Cardiac muscle cell (in vitro differentiated cells and primary cell): ENCODE results near the gene COX6A1. TPM values are rescaled to one million over a fixed set of nuclear protein-coding genes. Genes with fewer than 3 reads are reported as not detected.
A peak's percentile ranks its signal among the peaks of the same experiment; 100 is the strongest.
"Not testable (repeated sequence)": the region's sequence is repeated elsewhere in the genome, so short reads cannot be mapped to it uniquely, and the experiment has no call there.

Source experiments
- DNase-seq, 2 donors: peaks; one replicate each; pipeline versions ENCODE4 v3.0.0 to v3.0.0-alpha.2; 2010 to 2017; ENCODE audit warnings: low read depth in 1 of 2, low spot score in 1 of 2
- H3K27ac ChIP-seq: fragments of 200-600 bp; sonication (generic); 2 replicates; pipeline ENCODE4 v1.5.1; 2016
- H3K27me3 ChIP-seq: fragments of 200-600 bp; sonication (generic); 2 replicates; pipeline ENCODE4 v1.6.0; 2016; ENCODE audit warnings: control low read depth
- H3K36me3 ChIP-seq: fragments of 200-600 bp; sonication (generic); 2 replicates; pipeline ENCODE4 v1.5.1; 2016; ENCODE audit warnings: control low read depth
- H3K4me1 ChIP-seq: fragments of 200-600 bp; sonication (generic); 2 replicates; pipeline ENCODE4 v1.8.1; 2017; ENCODE audit warnings: low read depth, mild to moderate bottlenecking, mixed run types
- H3K4me3 ChIP-seq: fragments of 200-600 bp; sonication (generic); 2 replicates; pipeline ENCODE4 v1.5.1; 2016; ENCODE audit warnings: mild to moderate bottlenecking
- H3K9me3 ChIP-seq: fragments of 200-600 bp; sonication (generic); 2 replicates; pipeline ENCODE4 v1.5.1; 2017; ENCODE audit warnings: low read depth, mild to moderate bottlenecking, control low read depth
- CTCF ChIP-seq: IDR thresholded peaks from 2 replicates; pipeline ENCODE4 v1.5.1; 2012; ENCODE audit warnings: low read depth, mild to moderate bottlenecking, low read length
- polyA plus RNA-seq: library from polyadenylated mRNA; unstranded; fragments of >200 nt; fragmentation: Nextera tagmentation; extraction: Ambion mirVana; gene quantifications from 2 replicates; pipeline ENCODE4 v1.2.1, GENCODE V29; 2016
- total RNA-seq: library from RNA; depleted of rRNA; stranded (reverse); fragments of >200 nt; gene quantifications from 2 replicates; pipeline ENCODE4 v1.2.3, GENCODE V29; 2016

COX6A1 gene
- total and polyA plus RNA-seq, 2 experiments from 2014 or later = 759 to 1,511 TPM

DNA sequence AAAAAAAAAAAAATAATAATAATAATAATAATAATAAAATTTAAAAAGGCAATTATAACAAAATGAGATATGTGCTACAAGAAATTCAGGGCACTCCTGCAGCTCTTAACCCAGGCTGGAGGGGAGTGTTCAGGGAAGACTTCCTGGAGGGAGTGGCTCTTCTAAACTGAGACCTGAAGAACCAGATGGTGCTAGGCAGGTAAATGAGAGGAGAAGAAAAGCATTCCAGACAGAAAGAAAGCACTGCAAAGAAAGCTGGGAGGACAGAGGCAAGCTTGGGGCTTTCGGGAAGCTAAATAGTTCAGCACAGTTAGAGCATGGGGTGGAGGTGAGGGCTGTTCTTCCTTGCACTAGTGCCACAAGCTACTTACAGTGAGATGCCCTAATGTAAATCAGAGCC, 41.5 kb downstream of the COX6A1 start:
- no peaks in the 10 kb centered on the region for H3K27me3 ChIP-seq
- H3K36me3 ChIP-seq = no peaks in the 10 kb centered on the region
- no peaks in the 10 kb centered on the region for H3K9me3 ChIP-seq
- H3K27ac ChIP-seq = no peak overlapping the region
- TF ChIP-seq CTCF = no peak
- H3K4me3 ChIP-seq = no peak overlapping the region
- H3K4me1 ChIP-seq = no peaks in the 10 kb centered on the region
- DNase-seq = no peak

GRCh38 chr12:120480211-120480610, 42.3 kb downstream of the COX6A1 start:
- no peaks in the 10 kb centered on the region for H3K36me3 ChIP-seq
- H3K27ac ChIP-seq = no peak overlapping the region
- no peak for DNase-seq
- no peak overlapping the region for H3K4me3 ChIP-seq
- TF ChIP-seq CTCF = no peak
- H3K4me1 ChIP-seq = no peaks in the 10 kb centered on the region
- H3K27me3 ChIP-seq = no peaks in the 10 kb centered on the region
- no peaks in the 10 kb centered on the region for H3K9me3 ChIP-seq

DNA sequence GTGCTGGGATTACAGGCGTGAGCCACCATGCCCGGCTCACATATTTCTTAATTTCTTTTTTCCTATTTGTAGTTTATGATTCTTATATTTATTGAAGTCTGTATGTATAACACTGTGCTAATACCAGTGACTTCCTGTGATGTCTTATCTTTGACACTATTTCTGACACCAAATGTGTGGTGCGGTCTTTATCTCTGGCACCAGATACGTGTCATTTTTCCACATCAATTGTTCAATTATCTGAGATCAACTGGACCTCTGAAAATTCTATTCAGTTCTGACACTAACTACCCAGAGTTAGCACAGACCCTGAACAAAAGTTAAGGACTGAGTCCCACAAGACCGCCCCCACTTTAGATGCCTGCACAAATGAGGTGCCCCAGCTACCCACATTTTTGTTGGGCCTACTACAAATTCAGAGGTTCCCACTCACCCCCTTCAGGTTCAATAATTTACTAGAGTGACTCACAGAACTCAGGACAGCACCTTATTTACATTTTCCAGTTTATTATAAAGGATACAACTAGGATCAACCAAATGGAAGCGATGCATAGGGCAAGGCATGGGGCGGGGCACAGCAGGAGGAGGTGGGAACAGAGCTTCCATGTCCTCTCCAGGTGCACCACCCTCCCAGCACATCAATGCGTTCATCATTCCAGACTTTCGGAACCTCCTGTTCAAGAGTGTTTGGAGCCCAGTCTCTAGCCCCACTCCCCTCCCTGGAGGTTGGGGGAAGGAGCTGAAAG, 43.3 kb downstream of the COX6A1 start:
- Histone ChIP-seq H3K27me3 (no peaks in the 10 kb centered on the region), H3K27ac (no peak overlapping the region), H3K36me3 (no peaks in the 10 kb centered on the region), H3K4me1 (no peaks in the 10 kb centered on the region), H3K9me3 (no peaks in the 10 kb centered on the region), H3K4me3 (no peak overlapping the region)
- TF ChIP-seq CTCF = no peak
- DNase-seq = no peak

DNA sequence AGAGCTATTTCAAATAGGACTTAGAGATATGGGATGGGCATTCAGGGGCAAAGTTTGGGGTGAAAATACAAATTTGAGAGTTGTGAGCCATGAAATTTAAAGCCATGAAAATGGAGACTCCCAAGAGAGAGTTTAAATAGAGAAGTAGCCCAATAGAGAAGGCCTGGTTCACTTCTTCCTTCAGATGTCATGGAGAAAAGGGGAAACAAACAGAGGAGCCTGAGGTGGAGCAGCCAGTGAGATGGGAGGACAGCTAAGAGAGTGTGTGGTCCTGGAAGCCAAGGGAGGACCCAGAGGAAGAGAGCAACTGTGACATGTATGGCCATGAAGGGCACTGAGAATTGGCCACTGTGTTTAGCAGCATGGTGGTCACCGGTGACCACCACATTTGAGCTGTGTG, 45.7 kb downstream of the COX6A1 start:
- H3K4me1 ChIP-seq = peaks cover 4% of the 10 kb centered on the region
- no peak overlapping the region for H3K27ac ChIP-seq
- no peaks in the 10 kb centered on the region for H3K9me3 ChIP-seq
- no peaks in the 10 kb centered on the region for H3K27me3 ChIP-seq
- no peak for TF ChIP-seq CTCF
- H3K4me3 ChIP-seq = no peak overlapping the region
- H3K36me3 ChIP-seq = no peaks in the 10 kb centered on the region
- no peak for DNase-seq

DNA sequence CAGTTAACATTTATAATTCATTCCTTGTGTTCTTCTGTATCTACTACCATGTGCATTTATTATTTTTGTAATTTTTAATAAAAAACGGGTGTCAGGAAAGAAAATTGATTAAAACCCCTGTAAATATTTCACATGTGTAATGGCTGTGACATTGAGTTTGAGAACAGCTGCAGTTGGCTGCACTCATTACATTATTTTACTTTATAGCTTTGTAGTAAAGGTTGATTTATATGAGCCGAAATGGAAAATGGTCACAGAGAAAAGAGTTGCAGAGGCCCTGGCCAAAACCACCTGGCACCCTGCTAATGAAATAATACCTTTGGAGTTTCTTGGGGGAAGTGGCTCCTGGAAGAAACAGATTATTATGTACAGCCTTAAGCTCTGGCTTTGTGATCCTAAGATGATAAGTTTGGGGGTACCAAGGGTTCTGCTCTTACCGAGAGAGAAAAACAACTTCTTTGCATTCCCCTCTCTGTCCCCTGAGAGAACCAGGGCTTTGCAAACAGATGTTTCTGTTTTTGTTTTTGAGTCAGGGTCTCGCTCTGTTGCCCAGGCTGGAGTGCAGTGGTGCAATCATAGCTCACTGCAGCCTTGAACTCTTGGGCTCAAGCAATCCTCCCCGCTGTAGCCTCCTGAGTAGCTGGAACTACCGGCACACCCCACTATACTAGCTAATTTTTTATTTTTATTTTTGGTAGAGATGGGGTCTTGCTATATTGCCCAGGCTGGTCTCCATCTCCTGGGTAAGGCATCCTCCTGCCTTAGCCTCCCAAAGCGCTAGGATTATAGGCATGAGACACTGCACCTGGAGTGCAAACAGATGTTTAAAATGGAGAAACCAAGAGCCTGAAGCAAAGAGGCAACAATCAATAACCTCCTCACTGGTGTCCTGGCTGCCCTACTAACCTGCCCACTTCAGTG, 48.3 kb downstream of the COX6A1 start:
- H3K4me1 ChIP-seq = peaks cover 4% of the 10 kb centered on the region
- no peak overlapping the region for H3K27ac ChIP-seq
- no peaks in the 10 kb centered on the region for H3K9me3 ChIP-seq
- H3K27me3 ChIP-seq = no peaks in the 10 kb centered on the region
- H3K4me3 ChIP-seq = no peak overlapping the region
- no peak for DNase-seq
- TF ChIP-seq CTCF = no peak
- no peaks in the 10 kb centered on the region for H3K36me3 ChIP-seq

GRCh38 chr12:120487552-120487951, 49.6 kb downstream of the COX6A1 start:
- not testable (repeated sequence) for H3K27me3 ChIP-seq, H3K4me1 ChIP-seq, H3K4me3 ChIP-seq, H3K9me3 ChIP-seq, H3K36me3 ChIP-seq
- H3K27ac ChIP-seq = peak overlapping the region; percentile 47
- DNase-seq = peak; percentile 14 to 42
